HepG2 (cell line): ENCODE data around the gene PDZD7. TPM values are rescaled to one million over a fixed set of nuclear protein-coding genes. Genes with fewer than 3 reads are reported as not detected.

ENCODE experiments used
- AGO2 ChIP-seq: fragments of 200-400 bp; formaldehyde crosslinking; optimal IDR thresholded peaks from 2 replicates; pipeline ENCODE3; 2017; ENCODE audit warnings: mild to moderate bottlenecking, low read depth, low read length, moderate library complexity
- ARNT ChIP-seq: fragments of 450-650 bp; IDR thresholded peaks from 2 replicates; pipeline ENCODE4 v1.6.1; 2017
- ASH2L ChIP-seq: fragments of 300-600, 200-600 bp; sonication (generic); IDR thresholded peaks from 2 replicates; pipeline ENCODE4 v1.7.0; 2017; ENCODE audit warnings: low read depth, mild to moderate bottlenecking, moderate library complexity, mixed read lengths, low read length; ENCODE audit not compliant: insufficient read length
- FOSL1 ChIP-seq: sonication (generic); formaldehyde crosslinking; IDR thresholded peaks from 2 replicates; pipeline ENCODE4 v1.9.0; 2021; ENCODE audit warnings: missing genetic modification reagents, borderline replicate concordance
- KLF16 ChIP-seq, 2 experiments: sonication (generic) in 1 of 2; formaldehyde crosslinking in 1 of 2; IDR thresholded peaks; 2 replicates each; pipeline versions ENCODE4 v1.6.1 to v1.8.0; 2016 to 2023; ENCODE audit warnings: missing genetic modification reagents in 2 of 2, missing compliant biosample characterization in 1 of 2
- RERE ChIP-seq: IDR thresholded peaks from 2 replicates; pipeline ENCODE4 v1.6.1; 2016; ENCODE audit warnings: low read depth, missing genetic modification reagents, missing compliant biosample characterization
- ZNF296 ChIP-seq: sonication (generic); formaldehyde crosslinking; conservative IDR thresholded peaks from 2 replicates; pipeline ENCODE4 v1.5.0; 2020; ENCODE audit warnings: mild to moderate bottlenecking, missing genetic modification reagents
- ZNF501 ChIP-seq: sonication (generic); formaldehyde crosslinking; IDR thresholded peaks from 2 replicates; pipeline ENCODE4 v1.5.1; 2020; ENCODE audit warnings: mild to moderate bottlenecking, moderate library complexity, missing genetic modification reagents
- ZNF549 ChIP-seq: sonication (generic); formaldehyde crosslinking; IDR thresholded peaks from 2 replicates; pipeline ENCODE4 v1.5.0; 2020; ENCODE audit warnings: missing genetic modification reagents
- ZNF724P ChIP-seq: sonication (generic); formaldehyde crosslinking; IDR thresholded peaks from 2 replicates; pipeline ENCODE4 v1.8.0; 2022; ENCODE audit warnings: missing genetic modification reagents, borderline replicate concordance
- ZNF746 ChIP-seq: sonication (generic); formaldehyde crosslinking; IDR thresholded peaks from 2 replicates; pipeline ENCODE4 v1.8.0; 2022; ENCODE audit warnings: mild to moderate bottlenecking, missing genetic modification reagents
- ZNF772 ChIP-seq: sonication (generic); formaldehyde crosslinking; IDR thresholded peaks from 2 replicates; pipeline ENCODE4 v1.5.0; 2020; ENCODE audit warnings: mild to moderate bottlenecking, missing genetic modification reagents
- polyA plus RNA-seq, 8 experiments: library from polyadenylated mRNA; depleted of rRNA in 3 of 8; stranded (reverse) in 7 of 8; unstranded in 1 of 8; fragments of >200 nt; fragmentation: Illumina TruSeq in 4 of 8; extraction: Trizol in 4 of 8; gene quantifications; 2 replicates each; pipeline versions ENCODE4 v1.2.1 to v1.2.3, GENCODE V29; 2011 to 2016; ENCODE audit warnings: low read depth in 4 of 8, missing spikeins in 1 of 8, mixed read lengths in 1 of 8; ENCODE audit not compliant: insufficient read depth in 1 of 8
- total RNA-seq, 5 experiments: library from RNA; depleted of rRNA; stranded (reverse); fragments of >200 nt; fragmentation: Illumina TruSeq; extraction: Trizol; gene quantifications; 2 replicates each; pipeline ENCODE4 v1.2.3, GENCODE V29; 2016; ENCODE audit warnings: low read depth in 1 of 5
- TF ChIP-seq, protein P1 (sequence below): conservative IDR thresholded peaks from 2 replicates; pipeline ENCODE4 v1.6.1; 2018; ENCODE audit warnings: missing genetic modification reagents
- TF ChIP-seq, protein P2 (sequence below): sonication (generic); formaldehyde crosslinking; IDR thresholded peaks from 2 replicates; pipeline ENCODE4 v1.4.0; 2020; ENCODE audit warnings: missing genetic modification reagents, borderline replicate concordance

Gene PDZD7
- total and polyA plus RNA-seq, 2 of the 13 experiments (the other 11 are each of a cell fraction or from before 2014, with no cell fraction given) = 0.58 to 0.73 TPM

- TF ChIP-seq ZNF296 (CRISPR knock-in tag) (0 out of 2 replicates have a peak, but pooled peaks have one; percentile 15), ZNF772 (CRISPR knock-in tag) (peak; percentile 70; the same call in 1 of the 2 replicates), ARNT (no peak), FOSL1 (no peak), RERE (CRISPR knock-in tag) (0 out of 2 replicates have a peak, but pooled peaks have one; percentile 28), ZNF724P (peak; percentile 25; the same call in 1 of the 2 replicates), AGO2 (peak; percentile 65), ZNF549 (CRISPR knock-in tag) (no peak), ZNF746 (CRISPR knock-in tag) (0 out of 2 replicates have a peak, but pooled peaks have one; percentile 51), ASH2L (no peak), ZNF501 (no peak), KLF16 (CRISPR knock-in tag; IDR thresholded peaks at IDR 0.05) (0 out of 4 replicates have a peak, but pooled peaks of 1 of the 2 experiments have one; percentile 25)
- TF ChIP-seq, protein P1, sequence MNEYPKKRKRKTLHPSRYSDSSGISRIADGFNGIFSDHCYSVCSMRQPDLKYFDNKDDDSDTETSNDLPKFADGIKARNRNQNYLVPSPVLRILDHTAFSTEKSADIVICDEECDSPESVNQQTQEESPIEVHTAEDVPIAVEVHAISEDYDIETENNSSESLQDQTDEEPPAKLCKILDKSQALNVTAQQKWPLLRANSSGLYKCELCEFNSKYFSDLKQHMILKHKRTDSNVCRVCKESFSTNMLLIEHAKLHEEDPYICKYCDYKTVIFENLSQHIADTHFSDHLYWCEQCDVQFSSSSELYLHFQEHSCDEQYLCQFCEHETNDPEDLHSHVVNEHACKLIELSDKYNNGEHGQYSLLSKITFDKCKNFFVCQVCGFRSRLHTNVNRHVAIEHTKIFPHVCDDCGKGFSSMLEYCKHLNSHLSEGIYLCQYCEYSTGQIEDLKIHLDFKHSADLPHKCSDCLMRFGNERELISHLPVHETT = peak; percentile 37; the same call in 1 of the 2 replicates
- TF ChIP-seq, protein P2, sequence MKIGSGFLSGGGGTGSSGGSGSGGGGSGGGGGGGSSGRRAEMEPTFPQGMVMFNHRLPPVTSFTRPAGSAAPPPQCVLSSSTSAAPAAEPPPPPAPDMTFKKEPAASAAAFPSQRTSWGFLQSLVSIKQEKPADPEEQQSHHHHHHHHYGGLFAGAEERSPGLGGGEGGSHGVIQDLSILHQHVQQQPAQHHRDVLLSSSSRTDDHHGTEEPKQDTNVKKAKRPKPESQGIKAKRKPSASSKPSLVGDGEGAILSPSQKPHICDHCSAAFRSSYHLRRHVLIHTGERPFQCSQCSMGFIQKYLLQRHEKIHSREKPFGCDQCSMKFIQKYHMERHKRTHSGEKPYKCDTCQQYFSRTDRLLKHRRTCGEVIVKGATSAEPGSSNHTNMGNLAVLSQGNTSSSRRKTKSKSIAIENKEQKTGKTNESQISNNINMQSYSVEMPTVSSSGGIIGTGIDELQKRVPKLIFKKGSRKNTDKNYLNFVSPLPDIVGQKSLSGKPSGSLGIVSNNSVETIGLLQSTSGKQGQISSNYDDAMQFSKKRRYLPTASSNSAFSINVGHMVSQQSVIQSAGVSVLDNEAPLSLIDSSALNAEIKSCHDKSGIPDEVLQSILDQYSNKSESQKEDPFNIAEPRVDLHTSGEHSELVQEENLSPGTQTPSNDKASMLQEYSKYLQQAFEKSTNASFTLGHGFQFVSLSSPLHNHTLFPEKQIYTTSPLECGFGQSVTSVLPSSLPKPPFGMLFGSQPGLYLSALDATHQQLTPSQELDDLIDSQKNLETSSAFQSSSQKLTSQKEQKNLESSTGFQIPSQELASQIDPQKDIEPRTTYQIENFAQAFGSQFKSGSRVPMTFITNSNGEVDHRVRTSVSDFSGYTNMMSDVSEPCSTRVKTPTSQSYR (CRISPR knock-in tag) = no peak
These were observed 33.4 kb downstream of the PDZD7 start (continued) for GRCh38 chr10:100997360-100998182.
